Panc1 (cell line): Measurements from ENCODE around the gene RFFL. TPM values are rescaled to one million over a fixed set of nuclear protein-coding genes. Genes with fewer than 3 reads are reported as not detected.

Source experiments
- ATAC-seq: fragments of 200-7000 bp; cut with Tn5 transposase; 2 replicates; pipeline ENCODE4 v1.9.1; 2020; ENCODE audit warnings: mild to moderate bottlenecking, moderate library complexity
- BruUV-seq: library from RNA; stranded (reverse); fragments of 400-500 nt; replicated peaks from 2 replicates; lab custom pipeline; 2021; lab: Mats Ljungman, UMichigan
- CTCF ChIA-PET: fragments of 300-600 bp; sonication (Branson Sonifier 250); formaldehyde crosslinking; loops from one replicate; lab custom pipeline; 2022; ENCODE audit warnings: antibody characterized with exemption; lab: Charles Lee
- POLR2A ChIA-PET: fragments of 300-600 bp; sonication (Branson Sonifier 250); formaldehyde crosslinking; loops from one replicate; lab custom pipeline; 2022; ENCODE audit warnings: antibody characterized with exemption; lab: Charles Lee
- DNase-seq: peaks from one replicate; pipeline ENCODE4 v3.0.0-alpha.2; 2010; ENCODE audit warnings: low read depth, low spot score
- H3K27ac ChIP-seq: 2 replicates; pipeline ENCODE4 v1.5.1; 2011; ENCODE audit warnings: mild to moderate bottlenecking, low read length, inconsistent platforms
- H3K27me3 ChIP-seq: fragments of 200-500 bp; sonication (Bioruptor generic); 2 replicates; pipeline ENCODE4 v1.6.0; 2014; ENCODE audit warnings: low read length, inconsistent platforms; ENCODE audit not compliant: control insufficient read depth, insufficient read depth
- H3K36me3 ChIP-seq: fragments of 200-500 bp; sonication (Bioruptor generic); 2 replicates; pipeline ENCODE4 v1.5.1; 2014; ENCODE audit warnings: inconsistent platforms, mild to moderate bottlenecking, low read length, moderate library complexity; ENCODE audit not compliant: control insufficient read depth, insufficient read depth
- H3K4me1 ChIP-seq: 2 replicates; pipeline ENCODE4 v1.5.1; 2011; ENCODE audit warnings: inconsistent platforms, mild to moderate bottlenecking, low read length, moderate library complexity; ENCODE audit not compliant: control insufficient read depth, insufficient read depth
- H3K4me3 ChIP-seq, 2 experiments: 2 replicates each; pipeline ENCODE4 v1.5.1; 2011 to 2012; ENCODE audit warnings: low read depth in 2 of 2, low read length in 2 of 2, mild to moderate bottlenecking in 2 of 2, inconsistent platforms in 1 of 2, moderate library complexity in 1 of 2
- H3K9me3 ChIP-seq: fragments of 200-500 bp; sonication (Bioruptor generic); 2 replicates; pipeline ENCODE4 v1.5.1; 2014; ENCODE audit warnings: low read depth, mild to moderate bottlenecking, inconsistent platforms, low read length, moderate library complexity; ENCODE audit not compliant: control insufficient read depth, insufficient read depth
- CTCF ChIP-seq: fragments of 450-650 bp; IDR thresholded peaks from 2 replicates; pipeline ENCODE4 v1.5.1; 2017; ENCODE audit warnings: mild to moderate bottlenecking
- POLR2AphosphoS5 ChIP-seq: IDR thresholded peaks from 2 replicates; pipeline ENCODE4 v1.6.1; 2012; ENCODE audit warnings: mild to moderate bottlenecking, low read depth, low read length, moderate library complexity
- REST ChIP-seq, 2 experiments: IDR thresholded peaks; 2 replicates each; pipeline ENCODE4 v1.6.1; 2011 to 2012; ENCODE audit warnings: low read depth in 2 of 2, control low read depth in 1 of 2, low read length in 1 of 2, mild to moderate bottlenecking in 1 of 2, moderate library complexity in 1 of 2; ENCODE audit not compliant: insufficient read depth in 1 of 2
- SIN3A ChIP-seq: IDR thresholded peaks from 2 replicates; pipeline ENCODE4 v1.6.1; 2012; ENCODE audit warnings: low read depth, mild to moderate bottlenecking, low read length, moderate library complexity, borderline replicate concordance; ENCODE audit not compliant: insufficient read depth
- TCF7L2 ChIP-seq: IDR thresholded peaks from 2 replicates; pipeline ENCODE4 v1.6.1; 2011; ENCODE audit warnings: mild to moderate bottlenecking, low read depth, low read length, inconsistent platforms
- in situ Hi-C: cut with HindIII; loops from 2 replicates; pipeline ENCODE4 v1.10.0; 2016; ENCODE audit warnings: low sequenced_read_pairs, low pct_unique_long_range_greater_than_20kb
- intact Hi-C: fragments of 100-400 bp; cut with micrococcal nuclease; formaldehyde crosslinking; loops from one replicate; pipeline ENCODE4 v1.10.0; 2022; ENCODE audit not compliant: unreplicated experiment
- total RNA-seq: library from RNA; stranded (reverse); gene quantifications from one replicate; pipeline ENCODE4 v1.2.1, GENCODE V29; 2021; ENCODE audit not compliant: unreplicated experiment

The RFFL gene
- total RNA-seq, 1 experiment from 2014 or later = 38.4 TPM

- POLR2A ChIA-PET = no interaction called here
- DNase-seq (no peak), ATAC-seq (no peak)
- no TSS peak for BruUV-seq
- Histone ChIP-seq H3K36me3 (no peaks in the 10 kb centered on the region), H3K4me3 (no peak overlapping the region), H3K4me1 (no peaks in the 10 kb centered on the region), H3K9me3 (no peaks in the 10 kb centered on the region), H3K27me3 (no peaks in the 10 kb centered on the region), H3K27ac (no peak overlapping the region)
- CTCF ChIA-PET = no interaction called here
- intact Hi-C loops (no loop called here), in situ Hi-C loops (no loop called here)
- TF ChIP-seq CTCF = no peak
- no peak for TF ChIP-seq SIN3A
- no peak for TF ChIP-seq TCF7L2
- TF ChIP-seq REST (IDR thresholded peaks at IDR 0.05; ENCODE audit: insufficient read depth in 1 of 2, low read depth in 2 of 2, low read length in 1 of 2) = no peak
- TF ChIP-seq POLR2AphosphoS5 = no peak
Observed at GRCh38 chr17:35104844-35105450, 41.4 kb upstream of the RFFL start.

GRCh38 chr17:35103271-35103670 lies 39.8 kb upstream of the RFFL start:
- DNase-seq (no peak), ATAC-seq (no peak)
- no peaks in the 10 kb centered on the region for H3K27me3 ChIP-seq
- no peaks in the 10 kb centered on the region for H3K9me3 ChIP-seq
- no peak overlapping the region for H3K27ac ChIP-seq
- H3K4me1 ChIP-seq = no peaks in the 10 kb centered on the region
- H3K4me3 ChIP-seq = no peak overlapping the region
- ChIA-PET POLR2A (no interaction called here), CTCF (interaction anchor here (1.6 kb wide), 1 partner anchor 14 kb away, joined by 6 read pairs; no protein-coding TSS in a partner anchor)
- BruUV-seq = no TSS peak
- intact Hi-C loops (no loop called here), in situ Hi-C loops (no loop called here)
- TF ChIP-seq POLR2AphosphoS5 (no peak), TCF7L2 (no peak), SIN3A (no peak), CTCF (no peak)
- H3K36me3 ChIP-seq = no peaks in the 10 kb centered on the region
